GM20000 (cell line): ENCODE measurements around the gene RAB2B.

Experiments
- DNase-seq: peaks from one replicate; pipeline ENCODE4 v3.0.0; 2012; ENCODE audit warnings: low spot score
- CTCF ChIP-seq: IDR thresholded peaks from 2 replicates; pipeline ENCODE4 v1.5.1; 2012; ENCODE audit warnings: mild to moderate bottlenecking, control low read depth; ENCODE audit errors: extremely low read depth, missing control alignments

The RAB2B gene

GRCh38 chr14:21440859-21441258, 35.9 kb downstream of the RAB2B start:
- no peak for TF ChIP-seq CTCF
- DNase-seq: no peak

- peak; percentile 91 for DNase-seq
- no peak for TF ChIP-seq CTCF
Observed at GRCh38 chr14:21437063-21437901, 39.5 kb downstream of the RAB2B start.

GRCh38 chr14:21436567-21437062, 40.1 kb downstream of the RAB2B start:
- no peak for DNase-seq
- no peak for TF ChIP-seq CTCF

GRCh38 chr14:21431126-21431525, 45.6 kb downstream of the RAB2B start:
- no peak for DNase-seq
- TF ChIP-seq CTCF: no peak

GRCh38 chr14:21428930-21429329, 47.8 kb downstream of the RAB2B start:
- no peak for DNase-seq
- TF ChIP-seq CTCF: no peak

GRCh38 chr14:21426692-21427091, 50.1 kb downstream of the RAB2B start:
- TF ChIP-seq CTCF: no peak
- DNase-seq: no peak

- no peak for DNase-seq
- no peak for TF ChIP-seq CTCF
Observed at GRCh38 chr14:21419528-21419927, 57.2 kb downstream of the RAB2B start.
